SKM-1 (cell line): Measurements from ENCODE around the gene SNX18.
A peak's percentile ranks its signal among the peaks of the same experiment; 100 is the strongest.
"Not testable (repeated sequence)": the region's sequence is repeated elsewhere in the genome, so short reads cannot be mapped to it uniquely, and the experiment has no call there.

Experiments
- DNase-seq: peaks from one replicate; lab custom pipeline; 2025; ENCODE audit not compliant: unreplicated experiment; lab: John Stamatoyannopoulos, UW

SNX18 gene, protein sequence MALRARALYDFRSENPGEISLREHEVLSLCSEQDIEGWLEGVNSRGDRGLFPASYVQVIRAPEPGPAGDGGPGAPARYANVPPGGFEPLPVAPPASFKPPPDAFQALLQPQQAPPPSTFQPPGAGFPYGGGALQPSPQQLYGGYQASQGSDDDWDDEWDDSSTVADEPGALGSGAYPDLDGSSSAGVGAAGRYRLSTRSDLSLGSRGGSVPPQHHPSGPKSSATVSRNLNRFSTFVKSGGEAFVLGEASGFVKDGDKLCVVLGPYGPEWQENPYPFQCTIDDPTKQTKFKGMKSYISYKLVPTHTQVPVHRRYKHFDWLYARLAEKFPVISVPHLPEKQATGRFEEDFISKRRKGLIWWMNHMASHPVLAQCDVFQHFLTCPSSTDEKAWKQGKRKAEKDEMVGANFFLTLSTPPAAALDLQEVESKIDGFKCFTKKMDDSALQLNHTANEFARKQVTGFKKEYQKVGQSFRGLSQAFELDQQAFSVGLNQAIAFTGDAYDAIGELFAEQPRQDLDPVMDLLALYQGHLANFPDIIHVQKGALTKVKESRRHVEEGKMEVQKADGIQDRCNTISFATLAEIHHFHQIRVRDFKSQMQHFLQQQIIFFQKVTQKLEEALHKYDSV

DNA sequence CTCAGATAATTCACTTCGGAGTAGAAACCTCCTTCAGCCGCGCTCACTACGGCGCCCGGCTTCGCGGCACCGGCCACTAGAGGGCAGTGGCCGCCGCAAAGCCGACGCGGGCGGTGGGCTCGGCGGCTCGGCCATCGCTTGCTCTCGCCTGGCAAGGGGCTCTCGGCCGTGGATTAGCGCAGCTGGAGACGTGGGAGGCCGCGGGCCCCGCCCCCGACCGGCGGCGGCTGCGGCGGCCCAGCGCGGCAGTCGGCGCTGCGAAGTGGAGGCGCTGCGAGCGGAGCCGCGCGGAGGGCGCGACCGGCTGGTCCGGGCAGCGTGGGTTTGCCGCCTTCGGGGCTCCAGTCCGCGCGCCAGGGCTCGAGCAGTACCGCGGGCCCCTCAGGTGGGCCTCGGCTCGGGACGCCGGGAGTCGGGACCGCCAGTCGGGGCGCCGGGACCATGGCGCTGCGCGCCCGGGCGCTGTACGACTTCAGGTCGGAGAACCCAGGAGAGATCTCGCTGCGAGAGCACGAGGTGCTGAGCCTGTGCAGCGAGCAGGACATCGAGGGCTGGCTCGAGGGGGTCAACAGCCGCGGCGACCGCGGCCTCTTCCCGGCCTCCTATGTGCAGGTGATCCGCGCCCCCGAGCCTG, at the start of gene SNX18:
SNX18 (plus strand) TSS at position 248 of the 634 bp plus-strand sequence; CDS start at position 442, 194 bp downstream.
- peak; percentile 81 for DNase-seq

DNA sequence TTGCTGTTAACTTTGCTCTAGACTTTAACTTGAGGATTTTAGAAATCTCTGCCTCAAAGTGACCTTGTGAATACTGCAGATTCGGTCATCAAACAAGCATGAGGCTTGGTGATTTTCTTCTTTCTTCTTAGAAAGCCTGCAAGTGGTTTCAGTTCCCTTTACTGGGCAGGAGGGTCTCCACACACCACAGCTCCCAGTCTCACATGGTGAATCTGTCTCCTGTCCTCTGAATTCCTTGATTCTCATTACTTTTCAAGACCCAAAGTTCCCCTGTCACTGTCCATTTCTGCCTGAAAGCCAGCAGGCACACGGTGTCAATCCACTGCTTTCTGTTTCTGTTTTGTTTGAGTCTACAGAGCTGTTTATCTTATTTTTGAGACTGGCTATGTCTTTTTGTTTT, 47.9 kb upstream of the SNX18 start:
- no peak for DNase-seq

DNA sequence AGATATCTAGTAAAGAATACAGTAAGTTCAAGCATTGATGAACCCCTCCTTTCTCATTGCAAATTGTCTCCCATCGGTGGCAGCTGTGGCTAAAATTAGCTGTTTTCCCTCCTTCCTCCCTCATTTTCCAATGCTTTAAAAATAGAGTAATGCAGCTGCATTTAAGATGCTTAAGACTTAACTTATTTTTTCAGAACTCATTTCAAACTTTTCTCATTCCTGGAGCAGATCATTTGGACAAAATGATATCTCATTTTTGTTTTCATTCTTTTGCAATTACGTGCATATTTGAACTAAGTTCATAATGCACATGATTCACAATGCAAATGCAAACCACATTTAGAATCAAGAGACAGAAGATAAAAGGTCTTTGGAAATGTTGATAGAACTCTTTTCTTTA, 47.4 kb upstream of the SNX18 start:
- DNase-seq, result no peak

DNA sequence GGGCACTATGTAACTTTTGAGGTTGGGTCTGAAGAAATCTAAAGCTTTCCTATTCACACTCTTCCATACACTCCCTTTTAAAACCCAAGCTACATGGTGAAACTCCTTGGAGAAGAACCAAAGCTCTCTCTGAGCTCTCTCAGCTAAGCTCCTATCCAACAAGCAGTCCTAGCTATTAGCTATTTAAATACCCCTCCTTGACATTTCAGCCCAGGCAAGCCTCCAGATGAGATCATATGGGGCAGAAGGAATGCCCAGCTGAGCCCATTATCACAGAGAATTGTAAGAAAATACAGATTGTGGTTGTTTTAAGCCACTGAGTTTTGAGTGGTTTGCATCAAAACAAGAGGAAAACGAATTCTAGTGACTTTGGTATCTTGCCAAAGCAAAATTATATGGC, 46.9 kb upstream of the SNX18 start:
- DNase-seq, result no peak

DNA sequence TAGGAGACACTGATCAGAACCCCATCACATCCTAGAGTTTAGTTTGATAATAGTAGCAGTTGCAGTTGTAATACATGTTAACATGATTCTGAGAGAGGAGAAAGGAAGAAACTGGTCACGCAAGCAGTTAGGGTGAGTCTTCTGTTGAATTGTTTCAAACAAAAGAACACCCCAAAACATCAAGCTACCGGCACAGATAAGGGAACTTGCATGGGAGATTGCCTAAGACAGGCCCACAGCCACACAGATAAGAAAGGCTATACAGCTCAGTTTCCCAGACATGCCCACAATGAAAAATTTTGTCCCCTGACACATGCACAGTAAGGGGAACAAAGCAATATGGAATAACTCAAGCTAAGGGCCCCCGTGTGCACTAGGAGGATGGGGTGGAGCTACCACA, 46.2 kb upstream of the SNX18 start:
- DNase-seq, result no peak

DNA sequence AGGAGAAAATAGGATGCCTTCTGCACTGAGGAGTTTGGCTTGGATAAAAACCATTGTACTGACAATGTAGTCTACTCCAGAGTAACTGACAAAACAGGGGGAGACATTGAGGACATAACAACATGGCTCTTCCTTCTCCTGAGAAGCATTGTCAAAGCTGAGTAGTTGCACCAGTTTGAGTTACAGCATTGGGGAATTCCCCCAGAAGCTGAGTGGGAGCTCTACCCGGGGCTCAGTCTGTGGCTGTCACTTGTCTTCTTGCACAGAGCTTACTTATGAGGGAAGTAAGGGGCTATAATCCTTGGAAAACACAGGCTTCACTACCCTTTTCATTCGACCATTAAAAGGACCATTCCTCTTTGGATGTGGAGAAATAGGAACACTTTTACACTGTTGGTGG, 40.9 kb upstream of the SNX18 start:
- no peak for DNase-seq

DNA sequence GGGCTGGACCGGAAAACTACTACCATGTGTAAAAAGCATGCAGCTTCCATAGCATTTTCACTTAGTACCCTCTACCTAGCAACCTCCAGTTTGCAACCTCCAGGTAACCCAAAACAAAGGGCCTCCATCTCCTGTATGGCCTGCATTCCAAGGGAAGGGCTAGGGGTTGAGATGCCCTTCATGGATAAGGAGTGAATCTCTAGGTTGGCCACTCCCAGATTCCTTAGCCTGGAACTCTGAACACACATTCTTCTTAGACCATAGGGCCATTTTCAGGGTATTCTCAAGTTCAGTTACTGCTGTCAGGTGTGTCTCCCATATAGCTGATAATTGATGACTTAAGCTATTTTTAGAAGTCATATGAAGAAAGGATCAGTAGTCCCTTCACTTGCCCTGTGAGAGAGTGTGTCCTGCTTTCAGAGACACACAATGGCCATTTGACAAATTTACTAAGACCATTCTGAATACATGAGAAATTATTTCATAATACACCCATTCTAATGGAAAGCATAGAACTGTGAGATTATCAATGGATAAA, 39.5 kb upstream of the SNX18 start:
- DNase-seq, result no peak

DNA sequence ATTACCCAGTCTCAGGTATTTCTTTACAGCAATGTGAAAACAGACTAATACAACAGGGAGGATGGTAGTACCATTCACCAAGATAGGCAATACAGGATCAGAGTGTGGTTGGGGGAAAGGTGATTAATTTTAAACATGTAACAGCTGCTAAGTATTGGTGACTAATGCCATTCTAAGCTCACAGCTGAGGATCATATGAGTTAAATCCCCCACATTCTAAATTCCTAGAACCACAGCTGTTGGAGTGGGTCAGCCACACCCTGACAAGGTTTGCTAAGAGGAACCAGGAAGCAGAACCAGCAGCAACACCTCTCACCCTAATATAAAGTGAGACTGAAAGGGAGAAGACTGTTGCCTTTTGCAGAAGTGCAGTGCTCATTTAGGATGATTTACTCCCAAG, 37.3 kb upstream of the SNX18 start:
- DNase-seq, result no peak

DNA sequence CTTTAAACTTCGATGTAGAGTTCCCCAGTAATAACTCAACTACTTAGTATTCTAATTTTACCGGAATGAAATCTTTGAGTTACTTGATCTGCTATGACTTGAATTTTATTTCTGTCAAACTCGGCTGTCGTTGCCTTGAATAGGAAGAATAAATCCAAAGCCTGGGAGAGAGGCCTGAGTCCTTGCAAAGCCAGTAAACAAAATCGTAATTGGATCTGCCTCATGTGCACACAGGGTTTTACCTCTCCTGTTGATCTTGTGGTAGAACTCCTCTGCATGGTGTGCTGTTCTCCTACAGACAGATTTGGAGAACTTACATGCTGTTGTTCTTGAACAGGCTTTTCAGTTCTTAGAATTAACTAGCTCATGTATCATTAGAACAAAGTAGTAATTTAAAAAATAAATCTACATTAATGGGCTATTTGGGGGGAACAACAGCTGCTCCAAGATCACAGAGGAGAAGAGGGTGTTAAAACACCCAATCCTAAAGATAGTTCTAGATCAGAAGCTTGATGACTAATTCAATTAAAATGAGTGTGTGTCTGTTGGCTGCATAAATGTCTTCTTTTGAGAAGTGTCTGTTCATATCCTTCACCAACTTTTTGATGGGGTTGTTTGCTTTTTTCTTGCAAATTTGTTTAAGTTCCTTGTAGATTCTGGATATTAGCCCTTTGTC, 33.2 kb upstream of the SNX18 start:
- DNase-seq, result no peak

DNA sequence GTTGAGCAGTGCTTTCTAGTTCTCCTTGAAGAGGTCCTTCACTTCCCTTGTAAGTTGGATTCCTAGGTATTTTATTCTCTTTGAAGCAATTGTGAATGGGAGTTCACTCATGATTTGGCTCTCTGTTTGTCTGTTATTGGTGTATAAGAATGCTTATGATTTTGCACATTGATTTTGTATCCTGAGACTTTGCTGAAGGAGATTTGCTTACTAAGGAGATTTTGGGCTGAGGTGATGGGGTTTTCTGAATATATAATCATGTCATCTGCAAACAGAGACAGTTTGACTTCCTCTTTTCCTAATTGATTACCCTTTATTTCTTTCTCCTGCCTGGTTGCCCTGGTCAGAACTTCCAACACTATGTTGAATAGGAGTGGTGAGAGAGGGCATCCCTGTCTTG, 31.9 kb upstream of the SNX18 start:
- DNase-seq, result not testable (repeated sequence)

DNA sequence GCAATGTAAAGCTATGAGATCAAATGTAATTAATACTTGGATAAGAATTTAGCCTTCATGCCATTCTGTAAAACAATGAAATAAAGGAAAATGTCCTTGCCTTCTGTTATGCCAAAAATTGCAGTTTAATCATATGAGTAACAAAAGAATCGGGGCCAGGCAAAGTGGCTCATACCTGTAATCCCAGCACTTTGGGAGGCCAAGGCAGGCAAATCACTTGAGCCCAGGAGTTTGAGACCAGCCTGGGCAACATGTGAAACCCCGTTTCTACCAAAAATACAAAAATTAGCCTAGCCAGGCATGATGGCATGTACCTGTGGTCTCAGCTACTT, 27.9 kb upstream of the SNX18 start:
- not testable (repeated sequence) for DNase-seq

DNA sequence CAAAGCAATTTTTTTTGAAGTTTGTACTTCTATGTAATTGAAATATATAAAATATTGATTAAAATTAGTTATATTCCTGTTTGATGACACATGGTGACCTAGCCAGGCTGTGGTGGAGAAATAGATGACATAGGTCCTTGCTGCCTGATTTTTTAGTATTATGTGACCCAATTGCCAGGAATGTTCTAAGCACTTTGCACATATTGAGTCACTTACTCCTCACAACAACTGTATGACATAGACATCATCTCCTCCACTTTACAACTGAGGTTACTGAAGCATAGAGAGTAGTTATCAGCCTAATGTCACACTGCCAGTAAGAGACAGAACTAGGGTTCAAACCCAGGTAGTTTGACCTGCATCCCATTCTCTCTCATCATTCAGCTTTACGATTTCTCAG, 26.2 kb upstream of the SNX18 start:
- DNase-seq, result no peak

DNA sequence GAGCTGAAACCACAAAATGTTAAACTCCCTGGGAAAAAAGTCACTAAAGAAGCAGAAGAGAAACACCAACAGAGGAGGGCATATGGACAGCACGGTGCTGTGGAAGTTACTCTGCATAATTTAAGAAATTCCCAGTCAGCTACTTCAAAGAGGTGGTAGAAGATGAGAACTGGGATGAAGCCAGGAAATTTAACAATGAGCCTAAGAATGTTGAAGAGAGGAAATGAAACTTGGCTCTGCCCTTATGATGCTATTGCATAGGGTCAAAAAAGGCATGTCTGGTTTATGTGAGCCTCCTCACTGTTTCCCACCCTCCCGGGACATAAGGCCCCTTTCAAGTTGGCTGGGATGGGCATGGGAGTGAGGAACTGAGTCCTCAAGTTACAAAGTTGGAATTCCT, 25.4 kb upstream of the SNX18 start:
- DNase-seq, result no peak

DNA sequence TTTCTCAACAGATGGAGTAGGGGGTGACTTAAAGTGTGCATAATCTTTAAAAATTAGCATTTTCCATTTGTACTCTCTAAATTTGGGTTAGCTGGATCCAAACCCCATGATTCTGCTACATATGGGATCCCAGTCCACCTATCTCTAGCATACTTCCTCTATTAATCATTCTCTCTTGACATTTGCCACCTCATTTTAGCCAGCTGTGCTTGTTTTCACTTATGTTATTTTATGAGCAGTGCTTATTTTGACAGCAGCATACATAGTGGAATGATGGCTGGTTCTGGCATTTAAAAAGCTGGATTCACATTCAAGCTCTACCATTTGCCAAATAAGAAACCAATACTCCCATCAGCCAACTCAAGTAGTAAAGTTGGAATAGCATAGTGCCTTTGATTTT, 22.5 kb upstream of the SNX18 start:
- no peak for DNase-seq

DNA sequence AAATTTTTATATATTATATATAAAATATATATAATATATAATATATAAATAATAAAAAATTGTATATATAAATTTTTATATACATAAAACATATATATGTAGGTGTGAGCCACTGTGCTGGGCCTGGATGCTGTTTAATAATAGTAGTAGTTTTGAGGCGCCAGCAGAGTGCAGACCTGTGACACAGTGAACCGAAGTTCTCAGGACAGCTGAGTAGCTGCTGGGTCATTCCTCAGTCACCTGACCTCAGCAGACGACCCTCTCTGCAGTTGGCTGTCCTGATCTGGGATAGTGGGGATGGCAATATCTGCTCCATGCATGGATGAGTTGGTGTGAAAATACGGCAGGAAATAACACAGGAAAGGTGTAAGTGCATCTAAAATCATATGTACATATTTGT, 3.3 kb upstream of the SNX18 start:
- DNase-seq, result no peak

DNA sequence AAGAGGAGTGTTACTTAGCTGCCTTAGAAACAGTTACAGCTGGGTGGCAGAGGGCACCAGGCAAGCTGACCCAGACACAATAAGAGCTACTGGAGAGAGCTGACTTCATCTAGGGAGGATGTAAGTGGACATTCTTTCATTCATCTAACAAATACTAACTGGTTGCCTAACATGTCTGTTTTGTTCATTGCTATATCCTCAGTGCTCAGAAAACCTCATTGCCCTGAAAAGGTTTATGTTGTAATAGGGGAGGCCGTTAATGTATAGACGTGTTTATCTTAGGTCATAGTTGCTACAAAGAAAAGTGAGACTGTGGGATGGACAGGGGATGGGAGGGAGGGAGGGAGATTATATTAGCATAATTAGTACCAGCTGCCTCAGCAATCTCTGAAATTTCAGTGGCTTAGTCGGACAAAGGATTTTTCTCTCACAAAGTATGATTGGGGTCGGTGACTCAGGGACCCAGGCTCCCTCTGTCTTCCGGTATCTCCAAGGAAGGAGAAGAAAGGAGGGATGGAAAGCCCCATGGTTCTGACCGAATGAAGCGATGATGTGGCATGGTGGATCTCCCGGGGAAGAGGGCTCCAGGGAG, 2.6 kb upstream of the SNX18 start:
- no peak for DNase-seq

DNA sequence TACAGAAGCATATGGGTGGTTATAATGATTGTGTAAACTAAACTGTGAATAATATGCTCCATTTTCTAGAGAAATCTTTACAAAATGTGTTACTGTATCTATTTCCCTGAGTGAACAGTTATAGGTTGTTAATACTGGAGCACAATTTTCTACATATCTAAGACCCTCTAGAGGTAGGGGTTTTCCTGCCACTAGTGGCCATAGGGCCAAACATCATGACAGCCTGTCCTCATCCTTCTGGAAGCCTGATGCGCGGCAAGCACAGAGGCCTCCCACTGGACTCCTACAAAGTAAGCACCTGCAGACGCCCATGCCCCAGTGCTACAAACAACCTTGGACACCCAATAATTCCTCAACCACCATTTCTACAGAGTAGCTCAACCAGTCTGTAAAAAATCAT, 1.9 kb upstream of the SNX18 start:
- no peak for DNase-seq

DNA sequence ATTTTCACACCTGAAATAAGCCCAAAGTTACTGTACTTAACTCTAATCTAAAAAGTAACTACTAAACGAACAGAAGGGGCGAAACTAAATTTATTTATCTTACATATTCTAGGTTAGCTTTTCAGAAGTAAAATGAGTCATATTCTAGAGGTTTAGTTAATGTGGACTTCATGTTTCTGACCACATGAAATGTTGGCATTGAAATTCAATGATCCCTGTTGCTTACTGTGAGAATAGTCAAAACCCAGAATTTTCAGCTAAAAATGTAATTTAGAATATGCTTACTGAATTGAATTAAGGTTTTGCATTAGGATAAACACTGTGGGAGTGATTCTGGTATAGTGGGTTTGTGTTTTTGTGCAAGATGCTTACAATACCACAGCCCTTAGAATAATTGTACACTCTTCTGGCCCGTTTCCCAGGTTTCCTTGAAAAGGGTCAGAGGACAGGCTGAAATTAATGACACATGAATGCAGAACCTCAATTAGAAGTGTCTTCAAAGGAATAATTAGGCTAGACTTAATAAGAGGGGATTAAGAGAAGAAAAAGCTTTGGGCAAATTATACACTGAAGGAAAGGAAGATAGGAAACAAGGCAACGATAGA, 1.4 kb upstream of the SNX18 start:
- no peak for DNase-seq

DNA sequence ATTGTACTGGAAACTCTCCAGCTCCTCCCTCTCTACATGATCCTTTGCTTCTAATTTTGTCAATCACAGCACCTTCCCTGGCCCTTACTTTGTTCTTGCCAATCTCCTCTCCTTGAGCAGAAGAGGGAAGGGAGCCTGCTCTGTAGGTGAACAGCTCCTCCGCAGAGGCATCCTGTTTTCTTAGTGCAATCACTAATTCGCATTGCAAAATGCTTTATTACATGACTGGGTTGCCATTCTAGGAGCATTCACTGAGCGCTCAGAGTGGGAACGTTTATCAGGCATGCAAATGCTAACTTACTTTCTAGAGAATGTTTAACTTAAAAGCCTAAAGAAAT, 416 bp upstream of the SNX18 start:
- DNase-seq, result no peak

DNA sequence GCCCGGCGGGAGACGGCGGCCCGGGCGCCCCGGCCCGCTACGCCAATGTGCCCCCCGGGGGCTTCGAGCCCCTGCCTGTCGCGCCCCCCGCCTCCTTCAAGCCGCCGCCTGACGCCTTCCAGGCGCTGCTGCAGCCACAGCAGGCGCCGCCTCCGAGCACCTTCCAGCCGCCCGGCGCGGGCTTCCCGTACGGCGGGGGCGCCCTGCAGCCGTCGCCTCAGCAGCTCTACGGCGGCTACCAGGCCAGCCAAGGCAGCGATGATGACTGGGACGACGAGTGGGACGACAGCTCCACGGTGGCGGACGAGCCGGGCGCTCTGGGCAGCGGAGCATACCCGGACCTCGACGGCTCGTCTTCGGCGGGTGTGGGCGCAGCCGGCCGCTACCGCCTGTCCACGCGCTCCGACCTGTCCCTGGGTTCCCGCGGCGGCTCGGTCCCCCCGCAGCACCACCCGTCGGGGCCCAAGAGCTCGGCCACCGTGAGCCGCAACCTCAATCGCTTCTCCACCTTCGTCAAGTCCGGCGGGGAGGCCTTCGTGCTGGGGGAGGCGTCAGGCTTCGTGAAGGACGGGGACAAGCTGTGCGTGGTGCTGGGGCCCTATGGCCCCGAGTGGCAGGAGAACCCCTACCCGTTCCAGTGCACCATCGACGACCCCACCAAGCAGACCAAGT, 723 bp downstream of the SNX18 start:
- DNase-seq, result no peak
